Ectodermal cell (in vitro differentiated cells): ENCODE measurements around the gene SNRPD1.
"Not testable (repeated sequence)": the region's sequence is repeated elsewhere in the genome, so short reads cannot be mapped to it uniquely, and the experiment has no call there.

ENCODE experiments used
- H3K27ac ChIP-seq: 2 replicates; pipeline ENCODE4 v1.7.0; 2013; ENCODE audit warnings: mild to moderate bottlenecking, low read depth, low read length; ENCODE audit not compliant: insufficient read depth, poor library complexity, severe bottlenecking
- H3K27me3 ChIP-seq: 2 replicates; pipeline ENCODE4 v1.7.0; 2013; ENCODE audit warnings: mild to moderate bottlenecking, low read length; ENCODE audit not compliant: insufficient read depth, control insufficient read depth, poor library complexity, severe bottlenecking
- H3K36me3 ChIP-seq: one replicate; pipeline ENCODE4 v1.7.0; 2013; ENCODE audit warnings: low read length; ENCODE audit not compliant: control insufficient read depth, insufficient read depth
- H3K4me1 ChIP-seq: one replicate; pipeline ENCODE4 v1.7.0; 2013; ENCODE audit warnings: low read length; ENCODE audit not compliant: control insufficient read depth, insufficient read depth
- H3K4me3 ChIP-seq: 2 replicates; pipeline ENCODE4 v1.7.0; 2013; ENCODE audit warnings: low read depth, low read length, control low read depth; ENCODE audit not compliant: insufficient read depth
- H3K9me3 ChIP-seq: 2 replicates; pipeline ENCODE4 v1.7.0; 2013; ENCODE audit warnings: mild to moderate bottlenecking, low read length, moderate library complexity; ENCODE audit not compliant: control insufficient read depth
- WGBS, 2 experiments: methylation state at CpG; one replicate each; pipeline ENCODE4 v1.1.7; 2013; ENCODE audit warnings: missing lambda C conversion rate in 2 of 2; 5-methylcytosine and 5-hydroxymethylcytosine counted together

Gene SNRPD1

GRCh38 chr18:21669736-21670285 is 57.7 kb downstream of the SNRPD1 start:
- WGBS, 2 experiments = 88 to 90% methylated on average over 9 of the region's 9 CpGs
- H3K27ac ChIP-seq = no peak overlapping the region
- no peaks in the 10 kb centered on the region for H3K27me3 ChIP-seq
- no peaks in the 10 kb centered on the region for H3K36me3 ChIP-seq
- peaks cover under 1% of the 10 kb centered on the region for H3K4me1 ChIP-seq
- no peak overlapping the region for H3K4me3 ChIP-seq
- H3K9me3 ChIP-seq = no peaks in the 10 kb centered on the region

- Histone ChIP-seq H3K27ac (no peak overlapping the region), H3K4me1 (peaks cover 7% of the 10 kb centered on the region), H3K4me3 (no peak overlapping the region), H3K9me3 (no peaks in the 10 kb centered on the region), H3K27me3 (no peaks in the 10 kb centered on the region), H3K36me3 (no peaks in the 10 kb centered on the region)
- 91 to 94% methylated on average over 3 of the region's 3 CpGs for WGBS, 2 experiments
Observed at GRCh38 chr18:21672521-21673267, 60.6 kb downstream of the SNRPD1 start.

- WGBS, 2 experiments = 84 to 90% methylated on average over 8 of the region's 8 CpGs
- H3K4me3 ChIP-seq, H3K9me3 ChIP-seq, H3K4me1 ChIP-seq, H3K36me3 ChIP-seq, H3K27ac ChIP-seq, H3K27me3 ChIP-seq: not testable (repeated sequence)
Observed at GRCh38 chr18:21675354-21675753, 63.2 kb downstream of the SNRPD1 start.

GRCh38 chr18:21678859-21679258 is 66.7 kb downstream of the SNRPD1 start:
- H3K9me3 ChIP-seq = no peaks in the 10 kb centered on the region
- H3K27me3 ChIP-seq = no peaks in the 10 kb centered on the region
- WGBS, 2 experiments = 100% methylated on average over 1 of the region's 1 CpG; no CpG with 5 or more reads in 1 of the 2 experiments
- peaks cover 7% of the 10 kb centered on the region for H3K4me1 ChIP-seq
- H3K36me3 ChIP-seq = no peaks in the 10 kb centered on the region
- H3K4me3 ChIP-seq = no peak overlapping the region
- no peak overlapping the region for H3K27ac ChIP-seq

- Histone ChIP-seq H3K9me3 (no peaks in the 10 kb centered on the region), H3K27ac (no peak overlapping the region), H3K4me1 (peaks cover 3% of the 10 kb centered on the region), H3K4me3 (no peak overlapping the region), H3K27me3 (no peaks in the 10 kb centered on the region), H3K36me3 (no peaks in the 10 kb centered on the region)
- 96% methylated on average over 6 of the region's 6 CpGs for whole genome bisulfite sequencing, 2 experiments
Observed at GRCh38 chr18:21680161-21680560, 68.0 kb downstream of the SNRPD1 start.

- 64 to 68% methylated on average over 11 of the region's 11 CpGs for whole genome bisulfite sequencing, 2 experiments
- Histone ChIP-seq H3K27me3 (no peaks in the 10 kb centered on the region), H3K27ac (peak overlapping the region; percentile 3), H3K4me3 (no peak overlapping the region), H3K36me3 (no peaks in the 10 kb centered on the region), H3K9me3 (no peaks in the 10 kb centered on the region), H3K4me1 (no peaks in the 10 kb centered on the region)
Observed at GRCh38 chr18:21682371-21683051, 70.4 kb downstream of the SNRPD1 start.
